Stimulated activated CD8-positive, alpha-beta memory T cell treated with anti-CD3 and anti-CD28 coated beads, Interleukin-4, amount 100 ng/mL, for 1 hour (primary cell): ENCODE measurements around the gene LRRC23.

Source experiments
- DNase-seq, 2 donors: peaks; one replicate each; pipeline ENCODE4 v3.0.0-alpha.2; 2020; ENCODE audit warnings: low read depth in 2 of 2, low spot score in 1 of 2

Gene LRRC23

DNA sequence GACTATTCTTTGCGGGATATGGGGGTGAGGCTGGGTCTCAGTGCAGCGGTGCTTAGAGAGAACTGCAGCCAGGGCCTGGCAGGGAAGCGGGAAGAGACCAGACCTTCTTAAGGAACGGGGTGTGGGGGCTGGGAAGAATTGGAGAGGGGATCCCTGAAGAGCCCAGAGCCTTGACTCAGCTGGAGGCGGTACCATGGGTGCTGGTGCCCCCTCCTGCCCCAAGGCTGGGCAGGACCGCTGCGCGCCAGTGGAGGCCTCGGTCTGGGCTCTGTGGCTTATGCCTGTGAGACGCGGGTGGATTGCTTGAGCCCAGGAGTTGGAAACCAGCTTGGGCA, 37.7 kb downstream of the LRRC23 start:
- DNase-seq = no peak

GRCh38 chr12:6943389-6943721, 38.7 kb downstream of the LRRC23 start:
- peak in 1 of 2 donors; percentile 61 for DNase-seq

DNA sequence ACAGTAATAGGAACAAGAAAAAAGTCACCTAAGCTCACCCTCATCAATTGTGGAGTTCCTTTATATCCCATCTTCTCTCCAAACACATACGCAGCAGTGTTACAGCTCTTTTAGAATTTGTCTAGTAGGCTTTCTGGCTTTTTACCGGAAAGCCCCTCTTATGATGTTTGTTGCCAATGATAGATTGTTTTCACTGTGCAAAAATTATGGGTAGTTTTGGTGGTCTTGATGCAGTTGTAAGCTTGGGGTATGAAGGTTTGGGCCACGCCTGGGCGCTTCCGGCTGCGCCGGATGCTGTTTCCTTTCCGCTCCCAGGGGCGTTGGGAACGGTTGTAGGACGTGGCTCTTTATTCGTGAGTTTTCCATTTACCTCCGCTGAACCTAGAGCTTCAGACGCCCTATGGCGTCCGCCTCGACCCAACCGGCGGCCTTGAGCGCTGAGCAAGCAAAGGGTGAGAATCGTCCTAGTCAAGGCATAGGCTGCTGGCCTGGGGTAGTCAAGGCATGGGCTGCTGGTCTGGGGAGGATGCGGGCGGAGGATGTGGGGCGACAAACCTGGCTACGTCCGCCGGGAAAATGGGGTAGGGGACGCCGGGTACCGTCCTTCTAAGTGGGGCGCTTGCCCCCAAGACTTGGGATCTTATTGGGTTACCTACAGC, 39.2 kb downstream of the LRRC23 start, which contains the start of the genes C12orf57 and RNU7-1:
C12orf57 (plus strand) TSS at position 301 of the 659 bp plus-strand sequence; CDS start at position 401, 100 bp downstream.
RNU7-1 (plus strand) TSS at position 95 of the 659 bp plus-strand sequence.
- peak in 1 of 2 donors; percentile 58 for DNase-seq

DNA sequence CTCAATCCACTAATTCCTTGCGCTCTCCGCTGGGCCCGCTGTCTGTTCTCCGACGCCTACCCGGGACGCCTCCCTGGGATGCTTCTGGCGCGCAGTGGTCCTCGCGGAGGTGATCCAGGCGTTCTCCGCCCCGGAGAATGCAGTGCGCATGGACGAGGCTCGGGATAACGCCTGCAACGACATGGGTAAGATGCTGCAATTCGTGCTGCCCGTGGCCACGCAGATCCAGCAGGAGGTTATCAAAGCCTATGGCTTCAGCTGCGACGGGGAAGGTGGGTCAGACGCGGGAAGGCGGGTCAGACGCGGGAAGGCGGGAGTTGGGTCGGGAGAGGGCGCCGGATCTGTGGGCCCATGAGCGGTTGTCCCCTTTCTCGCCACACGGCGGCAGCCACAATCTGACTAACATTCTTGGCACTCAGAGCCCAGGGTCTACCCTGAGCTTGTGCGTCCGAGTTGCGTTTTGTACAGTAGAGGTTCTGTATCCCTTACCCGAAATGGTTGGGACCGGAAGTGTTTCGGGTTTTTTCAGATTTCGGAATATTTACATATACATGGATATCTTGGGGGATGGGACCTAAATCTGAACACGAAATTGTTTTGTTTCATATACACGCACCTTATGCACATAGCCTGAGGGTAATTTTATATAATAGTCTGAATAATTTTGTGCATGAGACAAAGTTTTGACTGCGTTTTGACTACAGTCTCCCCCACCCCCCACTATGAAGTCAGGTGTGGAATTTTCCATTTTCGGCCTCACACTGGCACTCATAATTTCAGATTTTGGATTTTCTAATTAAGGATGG, 40.0 kb downstream of the LRRC23 start:
- DNase-seq = peak in 1 of 2 donors; percentile 74

GRCh38 chr12:6945613-6946012, 41.0 kb downstream of the LRRC23 start:
- DNase-seq = no peak

- no peak for DNase-seq
Measured at GRCh38 chr12:6946033-6946919, 41.7 kb downstream of the LRRC23 start.

DNA sequence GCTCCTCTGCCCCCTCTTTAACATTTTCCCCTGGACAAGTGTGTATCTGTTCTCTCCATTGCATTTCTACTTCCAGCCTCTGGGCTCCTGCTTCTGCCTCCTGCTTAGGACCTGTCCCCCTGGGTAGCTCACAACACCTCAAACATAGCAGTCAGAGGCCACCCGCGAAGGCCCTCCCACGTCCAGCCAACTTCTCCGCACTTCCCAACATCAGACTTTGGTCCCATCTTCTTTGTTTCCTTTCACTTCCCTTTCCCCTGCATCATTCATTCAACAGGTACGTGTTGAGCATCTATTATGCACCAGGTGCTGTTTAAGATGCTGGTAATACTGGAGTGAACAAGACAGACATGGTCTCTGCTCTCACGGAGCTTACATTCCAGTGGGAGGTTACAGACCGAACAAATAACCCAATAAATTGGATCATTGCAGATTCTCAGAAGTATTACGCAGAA, 42.3 kb downstream of the LRRC23 start:
- DNase-seq = no peak

DNA sequence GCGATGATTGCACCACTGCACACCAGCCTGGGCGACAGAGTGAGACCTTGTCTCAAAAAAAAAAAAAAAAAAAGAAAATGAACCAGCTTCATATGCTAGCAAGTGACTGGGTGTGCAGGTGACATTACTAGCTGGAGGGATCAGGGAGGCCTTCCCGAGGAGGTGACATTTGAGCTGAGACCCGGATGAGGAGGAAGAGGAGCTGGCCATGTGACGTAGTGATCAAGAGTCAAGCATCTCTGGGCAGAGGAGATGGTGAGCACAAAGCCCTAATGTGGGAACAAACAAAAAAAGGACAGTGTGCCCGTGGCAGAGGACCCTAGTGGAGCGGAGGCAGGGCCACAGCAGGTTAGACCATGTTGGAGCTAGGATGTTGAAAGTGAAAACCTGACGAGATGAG, 43.0 kb downstream of the LRRC23 start:
- no peak for DNase-seq

DNA sequence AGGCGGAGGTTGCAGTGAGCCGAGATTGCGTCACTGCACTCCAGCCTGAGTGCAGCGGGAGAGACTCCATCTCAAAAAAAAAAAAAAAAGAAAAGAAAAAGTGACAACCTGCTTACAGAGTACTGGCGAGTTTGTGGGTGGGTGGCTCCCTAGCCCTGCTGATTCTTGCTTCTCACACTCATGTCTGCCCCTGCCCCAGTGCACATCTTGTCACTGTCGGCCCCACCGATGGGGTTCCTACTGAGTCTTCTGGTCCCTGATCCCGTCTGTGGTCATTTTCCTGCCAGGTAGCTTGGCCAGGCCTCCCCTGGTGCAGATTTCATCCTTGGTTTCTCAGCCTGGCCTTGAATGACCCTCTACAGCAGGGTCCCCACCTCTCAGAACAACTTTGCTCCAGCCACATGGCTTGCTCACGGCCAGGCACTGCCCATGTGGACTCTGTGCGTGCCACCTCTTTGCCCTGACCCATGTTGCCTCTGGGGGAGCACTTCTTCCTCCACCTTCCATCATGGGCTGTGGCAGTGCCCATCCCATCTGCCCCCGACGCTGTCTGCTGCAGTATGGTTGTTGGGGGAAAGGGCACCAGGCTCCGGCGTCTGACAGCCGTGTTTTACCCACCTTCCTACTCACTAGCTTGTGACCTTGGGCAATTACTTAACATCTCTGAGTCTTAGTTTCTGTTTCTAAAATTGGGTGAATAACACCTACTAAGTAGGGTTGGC, 44.4 kb downstream of the LRRC23 start:
- no peak for DNase-seq

DNA sequence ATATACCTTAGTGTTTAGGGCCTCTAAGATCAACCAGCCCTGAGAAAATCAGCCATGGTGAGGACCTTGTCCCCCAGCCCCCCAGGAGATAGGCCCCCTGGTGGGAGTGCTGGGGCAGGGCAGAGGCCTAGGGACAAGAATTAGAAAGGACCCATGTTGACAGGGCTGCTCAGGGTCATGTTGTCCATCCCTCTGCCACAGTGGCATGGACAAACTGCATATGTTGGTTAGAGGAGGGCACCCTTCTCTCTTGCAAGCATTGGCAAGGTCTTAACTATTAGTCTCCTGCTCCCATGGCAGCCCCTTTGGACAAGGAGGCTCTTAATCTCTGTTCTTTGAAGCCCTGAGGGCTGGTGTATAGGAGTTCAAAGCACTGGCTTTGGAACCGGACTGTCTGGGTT, 45.8 kb downstream of the LRRC23 start:
- no peak for DNase-seq

DNA sequence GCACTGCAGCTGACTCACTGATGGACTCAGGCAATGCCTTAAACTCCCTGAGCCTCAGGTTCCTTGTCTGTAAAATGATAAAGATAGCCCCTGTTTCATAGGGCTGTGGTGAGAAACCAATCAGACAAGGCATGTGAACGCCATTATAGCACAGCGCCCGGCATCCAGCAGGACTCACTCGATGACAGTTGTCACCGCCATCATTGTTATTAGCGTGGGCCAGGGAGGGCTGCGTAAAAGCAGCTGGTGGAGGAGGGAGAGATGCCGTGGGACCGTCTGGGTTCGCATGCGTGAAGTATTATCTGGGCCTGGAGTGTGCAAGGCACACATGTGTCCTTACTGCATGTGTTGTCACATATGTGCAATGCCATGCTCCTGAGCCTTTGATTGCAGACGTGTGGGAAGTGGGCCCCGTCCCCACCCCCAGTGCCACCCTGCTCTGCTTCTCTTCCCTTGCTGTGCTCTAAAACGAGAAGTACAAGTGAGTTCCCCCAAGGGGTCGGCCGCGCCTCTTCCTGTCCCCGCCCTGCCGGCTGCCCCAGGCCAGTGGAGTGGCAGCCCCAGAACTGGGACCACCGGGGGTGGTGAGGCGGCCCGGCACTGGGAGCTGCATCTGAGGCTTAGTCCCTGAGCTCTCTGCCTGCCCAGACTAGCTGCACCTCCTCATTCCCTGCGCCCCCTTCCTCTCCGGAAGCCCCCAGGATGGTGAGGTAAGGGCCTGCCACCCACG, 46.4 kb downstream of the LRRC23 start, which contains the start of gene PTPN6:
PTPN6 (plus strand) TSS at position 546 of the 730 bp plus-strand sequence; CDS start at position 703, 157 bp downstream.
- DNase-seq = no peak

DNA sequence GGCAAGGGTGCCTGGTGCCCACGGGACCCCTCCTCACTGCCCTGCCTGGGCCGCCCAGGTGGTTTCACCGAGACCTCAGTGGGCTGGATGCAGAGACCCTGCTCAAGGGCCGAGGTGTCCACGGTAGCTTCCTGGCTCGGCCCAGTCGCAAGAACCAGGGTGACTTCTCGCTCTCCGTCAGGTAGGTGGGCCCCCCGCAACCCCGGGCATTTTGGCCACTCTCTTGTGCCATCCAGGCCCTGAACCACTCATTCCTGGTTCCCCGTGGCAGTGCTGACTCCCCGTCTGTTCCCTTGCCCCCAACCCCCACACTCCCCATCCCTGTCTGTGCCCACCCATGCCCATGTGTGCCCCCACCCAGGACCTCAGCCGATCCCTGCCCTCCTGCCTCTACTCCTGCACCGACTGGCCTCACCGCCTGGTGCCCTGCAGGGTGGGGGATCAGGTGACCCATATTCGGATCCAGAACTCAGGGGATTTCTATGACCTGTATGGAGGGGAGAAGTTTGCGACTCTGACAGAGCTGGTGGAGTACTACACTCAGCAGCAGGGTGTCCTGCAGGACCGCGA, 47.0 kb downstream of the LRRC23 start:
- DNase-seq = no peak

- no peak for DNase-seq
Measured at GRCh38 chr12:6952121-6952862, 47.7 kb downstream of the LRRC23 start.

DNA sequence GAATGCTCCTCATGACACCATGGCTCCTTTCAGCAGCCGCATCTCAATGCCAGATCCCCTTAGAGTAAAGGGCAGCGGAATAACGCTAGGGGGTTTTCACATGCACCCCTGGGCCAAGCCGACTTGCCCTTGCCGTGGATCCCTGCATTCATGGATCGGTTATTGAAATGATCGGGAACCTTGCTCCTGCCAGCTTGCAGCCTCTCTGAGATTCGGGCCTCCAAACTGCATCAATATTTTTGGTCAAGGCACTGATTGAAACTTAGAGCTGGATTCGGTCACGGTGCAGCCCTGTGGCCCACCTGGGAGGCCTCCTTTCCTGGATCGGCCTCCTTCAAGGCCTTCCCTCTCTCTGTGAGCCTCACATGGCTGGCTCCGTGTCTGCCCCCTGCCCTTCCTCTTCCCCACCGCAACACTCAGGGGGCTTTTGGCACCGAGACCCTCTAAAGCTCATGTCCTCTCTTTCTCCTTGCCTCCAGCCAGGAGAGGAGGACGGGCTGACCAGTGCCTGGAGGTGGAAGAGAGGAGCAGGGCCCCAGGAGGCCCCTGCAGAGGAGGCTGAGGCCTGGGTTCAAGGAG, 48.3 kb downstream of the LRRC23 start:
- no peak for DNase-seq

DNA sequence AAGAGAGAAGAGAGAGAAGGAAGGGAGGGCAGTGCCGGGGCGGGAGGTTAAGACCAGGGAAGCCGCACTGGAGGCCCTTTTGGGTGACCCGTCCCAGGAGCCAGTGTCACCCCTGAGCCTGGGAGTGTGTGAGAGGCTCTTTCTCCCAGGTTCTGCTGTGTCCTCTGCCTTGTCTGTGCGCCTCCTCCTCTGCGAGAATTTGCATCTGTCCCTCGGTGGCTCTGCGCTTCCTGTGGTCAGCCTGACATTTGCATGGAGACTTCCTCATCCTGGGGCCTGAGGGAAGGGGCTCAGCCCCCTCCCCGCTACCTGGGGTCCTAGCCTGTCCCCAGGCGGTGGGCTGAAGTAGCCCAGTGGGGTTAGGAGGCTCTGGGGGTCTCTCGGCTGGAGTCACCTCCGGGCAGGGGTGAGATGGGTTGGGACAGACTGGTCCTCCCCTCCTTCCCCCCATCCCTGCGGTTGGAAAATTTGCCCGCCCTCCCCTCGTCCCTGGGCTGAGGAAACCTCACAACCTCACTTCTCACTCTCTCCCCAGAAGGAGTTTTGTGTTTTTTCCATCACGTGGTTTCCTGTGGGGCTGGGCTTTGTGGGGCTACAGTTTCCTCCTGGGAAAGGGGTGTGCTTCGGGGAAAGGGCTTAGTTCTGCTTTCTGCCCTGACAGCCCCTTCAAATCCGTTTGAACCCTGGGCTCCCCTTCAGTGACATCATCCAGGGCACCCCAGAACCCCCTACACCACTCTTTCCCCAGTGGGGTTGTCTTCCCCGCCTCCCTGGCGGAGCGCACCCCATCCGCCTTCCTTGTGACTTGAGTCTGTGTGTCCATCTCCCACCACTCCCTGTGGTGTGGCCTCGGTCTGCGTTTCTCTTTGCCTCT, 49.1 kb downstream of the LRRC23 start:
- DNase-seq = peak; percentile 74 to 78

- DNase-seq = no peak
Measured at GRCh38 chr12:6954316-6955107, 49.9 kb downstream of the LRRC23 start.
